GM12878 (cell line): ENCODE results near the gene CORO1C. TPM values are rescaled to one million over a fixed set of nuclear protein-coding genes. Genes with fewer than 3 reads are reported as not detected.

ENCODE experiments used
- BHLHE40 ChIP-seq, 2 experiments: fragments of 450-650 bp in 1 of 2; IDR thresholded peaks; 2 replicates each; pipeline ENCODE4 v1.6.1; 2011 to 2017; ENCODE audit warnings: low read depth in 2 of 2, borderline replicate concordance in 1 of 2, improper control_type of control experiment in 1 of 2, low read length in 1 of 2, mild to moderate bottlenecking in 1 of 2
- CBX5 ChIP-seq: sonication (generic); IDR thresholded peaks from 2 replicates; pipeline ENCODE4 v1.6.1; 2016; ENCODE audit warnings: low read depth, moderate library complexity, mild to moderate bottlenecking, inconsistent platforms
- CHD2 ChIP-seq: IDR thresholded peaks from 2 replicates; pipeline ENCODE4 v1.6.1; 2011; ENCODE audit warnings: low read depth, low read length, improper control_type of control experiment, borderline replicate concordance
- CTCF ChIP-seq, 3 experiments: IDR thresholded peaks in 2 of 3; conservative IDR thresholded peaks in 1 of 3; 2 replicates each; pipeline ENCODE4 v1.5.1; 2011; ENCODE audit warnings: low read depth in 3 of 3, low read length in 3 of 3, mild to moderate bottlenecking in 3 of 3, control low read depth in 2 of 3, moderate library complexity in 2 of 3, inconsistent platforms in 1 of 3, mixed read lengths in 1 of 3; ENCODE audit not compliant: control insufficient read depth in 2 of 3, insufficient read depth in 1 of 3; ENCODE audit errors: extremely low read depth in 1 of 3
- GATAD2B ChIP-seq: fragments of 450-650 bp; conservative IDR thresholded peaks from 2 replicates; pipeline ENCODE4 v1.6.1; 2017; ENCODE audit warnings: low read depth, mild to moderate bottlenecking, moderate library complexity
- IRF4 ChIP-seq: IDR thresholded peaks from 2 replicates; pipeline ENCODE4 v1.6.1; 2011; ENCODE audit warnings: low read depth, low read length
- KLF5 ChIP-seq: fragments of 450-650 bp; IDR thresholded peaks from 2 replicates; pipeline ENCODE4 v1.6.1; 2014; ENCODE audit warnings: mild to moderate bottlenecking; ENCODE audit not compliant: partially characterized antibody
- RAD21 ChIP-seq: IDR thresholded peaks from 2 replicates; pipeline ENCODE4 v1.6.1; 2011; ENCODE audit warnings: mild to moderate bottlenecking, low read depth, low read length, moderate library complexity; ENCODE audit not compliant: insufficient read depth
- REST ChIP-seq: IDR thresholded peaks from 2 replicates; pipeline ENCODE4 v1.6.1; 2012; ENCODE audit warnings: mild to moderate bottlenecking, low read depth, low read length
- ZNF207 ChIP-seq: fragments of 450-650 bp; IDR thresholded peaks from 2 replicates; pipeline ENCODE4 v1.6.1; 2014; ENCODE audit warnings: antibody characterized with exemption, mild to moderate bottlenecking, borderline replicate concordance
- ZNF384 ChIP-seq: IDR thresholded peaks from 2 replicates; pipeline ENCODE4 v1.6.1; 2012; ENCODE audit warnings: low read depth, mild to moderate bottlenecking, low read length, improper control_type of control experiment, borderline replicate concordance
- polyA plus RNA-seq, 11 experiments: library from polyadenylated mRNA; depleted of rRNA in 4 of 11; unstranded in 6 of 11; stranded (reverse) in 5 of 11; fragments of >200 nt; fragmentation: Nextera tagmentation in 4 of 11; fragmentation: Illumina TruSeq in 1 of 11; extraction: Ambion mirVana in 4 of 11; extraction: Trizol in 1 of 11; gene quantifications; 1 replicate in 1 of 11; 2 replicates in 10 of 11; pipeline versions ENCODE4 v1.2.1 to v1.2.3, GENCODE V29; 2011 to 2016; ENCODE audit warnings: inconsistent platforms in 2 of 11, missing spikeins in 2 of 11, low read depth in 1 of 11
- total RNA-seq, 4 experiments: library from RNA; depleted of rRNA in 3 of 4; stranded (reverse); fragments of >200 nt in 3 of 4; fragmentation: Illumina TruSeq in 1 of 4; extraction: Trizol in 1 of 4; gene quantifications; 2 replicates each; pipeline versions ENCODE4 v1.2.1 to v1.2.3, GENCODE V29; 2013 to 2021
- TF ChIP-seq, protein P1 (sequence below): fragments of 450-650 bp; IDR thresholded peaks from 2 replicates; pipeline ENCODE4 v1.6.1; 2017; ENCODE audit warnings: mild to moderate bottlenecking, moderate library complexity
- TF ChIP-seq, protein P2 (sequence below): fragments of 450-650 bp; IDR thresholded peaks from 2 replicates; pipeline ENCODE4 v1.6.1; 2016; ENCODE audit warnings: mild to moderate bottlenecking

Gene CORO1C
- total and polyA plus RNA-seq, 10 of the 15 experiments (the other 5 are each of a cell fraction or from before 2014, with no cell fraction given): 52.7 to 254 (median 171) TPM

DNA sequence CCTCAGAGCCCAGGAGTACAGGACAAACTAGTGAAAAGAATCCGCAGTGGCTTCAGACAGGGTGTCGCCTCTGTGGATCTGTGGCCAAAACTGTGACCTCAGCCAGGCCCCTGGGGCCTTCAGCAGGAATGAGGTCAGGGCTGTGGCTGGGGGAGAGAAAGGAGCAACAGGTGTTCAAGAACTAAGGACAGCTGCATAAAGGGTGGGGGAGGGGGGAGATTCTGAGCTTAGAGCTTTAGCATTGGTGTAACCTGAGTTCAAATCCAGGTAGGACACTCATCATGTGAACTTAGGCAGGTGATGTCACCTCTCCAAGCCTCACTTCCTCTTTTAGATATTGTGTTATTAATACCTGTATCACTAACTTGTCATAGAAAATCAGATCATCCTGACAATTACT is 40.9 kb upstream of the CORO1C start (continued):
- TF ChIP-seq KLF5 (no peak), ZNF207 (no peak), CTCF (IDR thresholded peaks at IDR 0.05 in 2 of 3, conservative IDR thresholded peaks at IDR 0.05 in 1 of 3; ENCODE audit: control insufficient read depth in 2 of 3, extremely low read depth in 1 of 3, insufficient read depth in 1 of 3, low read depth in 3 of 3, low read length in 3 of 3) (no peak), ZNF384 (no peak), CHD2 (peak; percentile 28; the same call in 1 of the 2 replicates), GATAD2B (no peak), IRF4 (0 out of 2 replicates have a peak, but pooled peaks have one; percentile 21), CBX5 (no peak), REST (no peak), RAD21 (no peak), BHLHE40 (IDR thresholded peaks at IDR 0.05; ENCODE audit: borderline replicate concordance in 1 of 2, low read depth in 2 of 2, low read length in 1 of 2) (no peak)
- TF ChIP-seq, protein P1, sequence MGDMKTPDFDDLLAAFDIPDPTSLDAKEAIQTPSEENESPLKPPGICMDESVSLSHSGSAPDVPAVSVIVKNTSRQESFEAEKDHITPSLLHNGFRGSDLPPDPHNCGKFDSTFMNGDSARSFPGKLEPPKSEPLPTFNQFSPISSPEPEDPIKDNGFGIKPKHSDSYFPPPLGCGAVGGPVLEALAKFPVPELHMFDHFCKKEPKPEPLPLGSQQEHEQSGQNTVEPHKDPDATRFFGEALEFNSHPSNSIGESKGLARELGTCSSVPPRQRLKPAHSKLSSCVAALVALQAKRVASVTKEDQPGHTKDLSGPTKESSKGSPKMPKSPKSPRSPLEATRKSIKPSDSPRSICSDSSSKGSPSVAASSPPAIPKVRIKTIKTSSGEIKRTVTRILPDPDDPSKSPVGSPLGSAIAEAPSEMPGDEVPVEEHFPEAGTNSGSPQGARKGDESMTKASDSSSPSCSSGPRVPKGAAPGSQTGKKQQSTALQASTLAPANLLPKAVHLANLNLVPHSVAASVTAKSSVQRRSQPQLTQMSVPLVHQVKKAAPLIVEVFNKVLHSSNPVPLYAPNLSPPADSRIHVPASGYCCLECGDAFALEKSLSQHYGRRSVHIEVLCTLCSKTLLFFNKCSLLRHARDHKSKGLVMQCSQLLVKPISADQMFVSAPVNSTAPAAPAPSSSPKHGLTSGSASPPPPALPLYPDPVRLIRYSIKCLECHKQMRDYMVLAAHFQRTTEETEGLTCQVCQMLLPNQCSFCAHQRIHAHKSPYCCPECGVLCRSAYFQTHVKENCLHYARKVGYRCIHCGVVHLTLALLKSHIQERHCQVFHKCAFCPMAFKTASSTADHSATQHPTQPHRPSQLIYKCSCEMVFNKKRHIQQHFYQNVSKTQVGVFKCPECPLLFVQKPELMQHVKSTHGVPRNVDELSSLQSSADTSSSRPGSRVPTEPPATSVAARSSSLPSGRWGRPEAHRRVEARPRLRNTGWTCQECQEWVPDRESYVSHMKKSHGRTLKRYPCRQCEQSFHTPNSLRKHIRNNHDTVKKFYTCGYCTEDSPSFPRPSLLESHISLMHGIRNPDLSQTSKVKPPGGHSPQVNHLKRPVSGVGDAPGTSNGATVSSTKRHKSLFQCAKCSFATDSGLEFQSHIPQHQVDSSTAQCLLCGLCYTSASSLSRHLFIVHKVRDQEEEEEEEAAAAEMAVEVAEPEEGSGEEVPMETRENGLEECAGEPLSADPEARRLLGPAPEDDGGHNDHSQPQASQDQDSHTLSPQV: no peak
- TF ChIP-seq, protein P2, sequence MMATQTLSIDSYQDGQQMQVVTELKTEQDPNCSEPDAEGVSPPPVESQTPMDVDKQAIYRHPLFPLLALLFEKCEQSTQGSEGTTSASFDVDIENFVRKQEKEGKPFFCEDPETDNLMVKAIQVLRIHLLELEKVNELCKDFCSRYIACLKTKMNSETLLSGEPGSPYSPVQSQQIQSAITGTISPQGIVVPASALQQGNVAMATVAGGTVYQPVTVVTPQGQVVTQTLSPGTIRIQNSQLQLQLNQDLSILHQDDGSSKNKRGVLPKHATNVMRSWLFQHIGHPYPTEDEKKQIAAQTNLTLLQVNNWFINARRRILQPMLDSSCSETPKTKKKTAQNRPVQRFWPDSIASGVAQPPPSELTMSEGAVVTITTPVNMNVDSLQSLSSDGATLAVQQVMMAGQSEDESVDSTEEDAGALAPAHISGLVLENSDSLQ: no peak
